Endothelial cell of umbilical vein (primary cell): ENCODE measurements around the gene ZNF879. TPM values are rescaled to one million over a fixed set of nuclear protein-coding genes. Genes with fewer than 3 reads are reported as not detected.

ENCODE experiments used
- BruUV-seq: library from RNA; stranded (reverse); fragments of 400-500 nt; replicated peaks from 2 replicates; lab custom pipeline; 2021; lab: Mats Ljungman, UMichigan
- CTCF ChIA-PET: fragments of 300-600, 350-600 bp; sonication (Branson Sonifier 250); formaldehyde crosslinking; loops from one replicate; lab custom pipeline; 2021; ENCODE audit warnings: antibody characterized with exemption, inconsistent platforms; lab: Charles Lee
- POLR2A ChIA-PET: fragments of 300-600, 350-600 bp; sonication (Branson Sonifier 250); formaldehyde crosslinking; loops from one replicate; lab custom pipeline; 2021; ENCODE audit warnings: antibody characterized with exemption, inconsistent platforms; lab: Charles Lee
- DNase-seq: peaks from one replicate; pipeline ENCODE4 v3.0.0-alpha.2; 2011; ENCODE audit warnings: low read depth, low spot score
- FAIRE-seq: peaks from 2 replicates; lab custom pipeline; 2011; peaks lifted over from hg19 to GRCh38; lab: Jason Lieb, UNC
- H2AFZ ChIP-seq: 2 replicates; pipeline ENCODE4 v1.6.0; 2012; ENCODE audit warnings: low read depth, low read length, control low read depth, inconsistent platforms
- H3K27ac ChIP-seq: 2 replicates; pipeline ENCODE4 v1.5.1; 2011; ENCODE audit warnings: low read depth, mild to moderate bottlenecking, control low read depth, low read length, moderate library complexity; ENCODE audit not compliant: insufficient read depth
- H3K27me3 ChIP-seq, 2 experiments: 2 replicates each; pipeline versions ENCODE4 v1.6.0 to v1.6.1; 2011; ENCODE audit warnings: low read length in 2 of 2, mixed read lengths in 1 of 2; ENCODE audit not compliant: control insufficient read depth in 2 of 2, insufficient read depth in 2 of 2
- H3K36me3 ChIP-seq, 2 experiments: 2 replicates in 1 of 2; 3 replicates in 1 of 2; pipeline ENCODE4 v1.5.1; 2011; ENCODE audit warnings: low read length in 2 of 2, mild to moderate bottlenecking in 1 of 2, moderate library complexity in 1 of 2; ENCODE audit not compliant: control insufficient read depth in 2 of 2, insufficient read depth in 2 of 2; ENCODE audit errors: extremely low read depth in 1 of 2
- H3K4me1 ChIP-seq: 3 replicates; pipeline ENCODE4 v1.5.1; 2011; ENCODE audit warnings: mild to moderate bottlenecking, low read length; ENCODE audit not compliant: control insufficient read depth, insufficient read depth; ENCODE audit errors: extremely low read depth
- H3K4me2 ChIP-seq: 2 replicates; pipeline ENCODE4 v1.6.1; 2011; ENCODE audit warnings: low read length, control low read depth, mixed read lengths; ENCODE audit not compliant: insufficient read depth
- H3K4me3 ChIP-seq, 3 experiments: fragments of 200-600 bp in 1 of 3; sonication (generic), shearing (Covaris generic) in 1 of 3; replicated peaks in 1 of 3; 2 replicates each; pipeline ENCODE4 v1.5.1; 2011 to 2016; ENCODE audit warnings: control low read depth in 3 of 3, low read length in 3 of 3, mild to moderate bottlenecking in 2 of 3, inconsistent platforms in 1 of 3, low read depth in 1 of 3, moderate library complexity in 1 of 3; ENCODE audit not compliant: insufficient read depth in 1 of 3
- H3K79me2 ChIP-seq: 2 replicates; pipeline ENCODE4 v1.6.0; 2012; ENCODE audit warnings: low read length, inconsistent platforms; ENCODE audit not compliant: control insufficient read depth, insufficient read depth
- H3K9ac ChIP-seq: replicated peaks from 2 replicates; pipeline ENCODE3; 2011; ENCODE audit warnings: low read length, control low read depth; ENCODE audit not compliant: insufficient read depth; ENCODE audit errors: extremely low read depth
- H3K9me1 ChIP-seq: replicated peaks from 3 replicates; pipeline ENCODE4 v1.6.0; 2011; ENCODE audit warnings: mild to moderate bottlenecking, low read length; ENCODE audit not compliant: control insufficient read depth, insufficient read depth; ENCODE audit errors: extremely low read depth
- H3K9me3 ChIP-seq: replicated peaks from 2 replicates; pipeline ENCODE4 v1.5.1; 2012; ENCODE audit warnings: low read length, inconsistent platforms; ENCODE audit not compliant: control insufficient read depth, insufficient read depth
- H4K20me1 ChIP-seq: replicated peaks from 2 replicates; pipeline ENCODE3; 2011; ENCODE audit warnings: mild to moderate bottlenecking, low read length; ENCODE audit not compliant: control insufficient read depth, insufficient read depth; ENCODE audit errors: extremely low read depth
- EZH2 ChIP-seq: IDR thresholded peaks from 2 replicates; pipeline ENCODE4 v1.6.1; 2012; ENCODE audit warnings: borderline replicate concordance, low read depth, mild to moderate bottlenecking, moderate library complexity, low read length, inconsistent platforms; ENCODE audit not compliant: severe bottlenecking
- FOS ChIP-seq: IDR thresholded peaks from 2 replicates; pipeline ENCODE4 v1.6.1; 2011; ENCODE audit warnings: mild to moderate bottlenecking, low read length, moderate library complexity, borderline replicate concordance; ENCODE audit not compliant: insufficient read depth
- GATA2 ChIP-seq: IDR thresholded peaks from 2 replicates; pipeline ENCODE4 v1.7.0; 2011; ENCODE audit warnings: low read depth, mild to moderate bottlenecking, moderate library complexity, mixed read lengths, low read length; ENCODE audit not compliant: insufficient read length, insufficient read depth
- JUN ChIP-seq: IDR thresholded peaks from 2 replicates; pipeline ENCODE4 v1.6.1; 2011; ENCODE audit warnings: borderline replicate concordance, low read depth; ENCODE audit not compliant: insufficient read length, insufficient read depth
- MYC ChIP-seq: IDR thresholded peaks from one replicate; pipeline ENCODE4 v1.6.1; 2011; ENCODE audit warnings: mild to moderate bottlenecking, low read depth, low read length
- POLR2A ChIP-seq: IDR thresholded peaks from 2 replicates; pipeline ENCODE4 v1.6.1; 2012; ENCODE audit warnings: low read depth, mild to moderate bottlenecking, control low read depth, low read length
- POLR2AphosphoS5 ChIP-seq: IDR thresholded peaks from 2 replicates; pipeline ENCODE4 v1.6.1; 2012; ENCODE audit warnings: low read depth, mild to moderate bottlenecking, control low read depth, low read length, moderate library complexity; ENCODE audit not compliant: insufficient read depth
- dilution Hi-C: fragments of 300-500 bp; cut with MboI; formaldehyde crosslinking; loops from one replicate; pipeline ENCODE4 v1.15.0; 2019; ENCODE audit warnings: low sequenced_read_pairs; ENCODE audit not compliant: extremely low pct_ligation_motif_present
- intact Hi-C: fragments of 100-400 bp; cut with micrococcal nuclease; formaldehyde crosslinking; loops from one replicate; pipeline ENCODE4 v1.10.0; 2022
- polyA plus RNA-seq, 4 experiments: library from polyadenylated mRNA; depleted of rRNA in 3 of 4; stranded (reverse) in 3 of 4; unstranded in 1 of 4; fragments of >200 nt; gene quantifications; 2 replicates each; pipeline versions ENCODE4 v1.2.1 to v1.2.3, GENCODE V29; 2011 to 2012; ENCODE audit warnings: missing spikeins in 1 of 4
- total RNA-seq: library from RNA; stranded (reverse); gene quantifications from 2 replicates; pipeline ENCODE4 v1.2.3, GENCODE V29; 2021
- TF ChIP-seq, protein P1 (sequence below): IDR thresholded peaks from 2 replicates; pipeline ENCODE4 v1.6.1; 2011; ENCODE audit not compliant: insufficient read depth, insufficient read length
- TF ChIP-seq, protein P2 (sequence below), 2 donors: IDR thresholded peaks; 1 replicate in 1 of 2; 2 replicates in 1 of 2; pipeline ENCODE4 v1.5.1; 2011; ENCODE audit warnings: low read length in 2 of 2, mild to moderate bottlenecking in 2 of 2, moderate library complexity in 2 of 2, control low read depth in 1 of 2, inconsistent platforms in 1 of 2, low read depth in 1 of 2; ENCODE audit not compliant: insufficient read depth in 1 of 2; ENCODE audit errors: extremely low read depth in 1 of 2

ZNF879 gene
- total and polyA plus RNA-seq, 2 donors (not counting 3 experiments of a cell fraction or from before 2014, with no cell fraction given) = 2.4 to 2.7 TPM

DNA sequence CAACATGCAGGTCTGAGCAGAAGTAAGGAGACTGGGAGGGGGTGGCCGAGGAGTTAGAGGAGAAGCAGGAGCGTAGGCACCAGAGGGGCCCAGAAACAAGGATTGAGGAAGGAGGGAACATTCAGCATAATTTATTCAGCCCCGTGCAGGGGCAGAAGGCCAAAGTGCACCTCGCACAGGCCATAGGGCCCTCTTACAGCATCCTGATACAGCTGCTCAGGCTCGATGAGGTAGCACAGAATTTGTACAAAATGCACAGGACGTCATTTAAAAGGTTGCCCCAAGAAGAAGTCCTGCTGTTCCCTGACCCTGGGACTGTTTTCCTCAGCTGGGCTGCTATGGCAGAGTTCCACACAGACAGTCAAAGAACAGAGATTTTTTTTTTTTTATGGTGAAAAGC is 26.4 kb upstream of the ZNF879 start:
- TF ChIP-seq POLR2AphosphoS5 (no peak), MYC (no peak), JUN (no peak), FOS (no peak), GATA2 (no peak), POLR2A (no peak), EZH2 (no peak)
- TF ChIP-seq, protein P1, sequence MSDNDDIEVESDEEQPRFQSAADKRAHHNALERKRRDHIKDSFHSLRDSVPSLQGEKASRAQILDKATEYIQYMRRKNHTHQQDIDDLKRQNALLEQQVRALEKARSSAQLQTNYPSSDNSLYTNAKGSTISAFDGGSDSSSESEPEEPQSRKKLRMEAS = no peak
- TF ChIP-seq, protein P2, sequence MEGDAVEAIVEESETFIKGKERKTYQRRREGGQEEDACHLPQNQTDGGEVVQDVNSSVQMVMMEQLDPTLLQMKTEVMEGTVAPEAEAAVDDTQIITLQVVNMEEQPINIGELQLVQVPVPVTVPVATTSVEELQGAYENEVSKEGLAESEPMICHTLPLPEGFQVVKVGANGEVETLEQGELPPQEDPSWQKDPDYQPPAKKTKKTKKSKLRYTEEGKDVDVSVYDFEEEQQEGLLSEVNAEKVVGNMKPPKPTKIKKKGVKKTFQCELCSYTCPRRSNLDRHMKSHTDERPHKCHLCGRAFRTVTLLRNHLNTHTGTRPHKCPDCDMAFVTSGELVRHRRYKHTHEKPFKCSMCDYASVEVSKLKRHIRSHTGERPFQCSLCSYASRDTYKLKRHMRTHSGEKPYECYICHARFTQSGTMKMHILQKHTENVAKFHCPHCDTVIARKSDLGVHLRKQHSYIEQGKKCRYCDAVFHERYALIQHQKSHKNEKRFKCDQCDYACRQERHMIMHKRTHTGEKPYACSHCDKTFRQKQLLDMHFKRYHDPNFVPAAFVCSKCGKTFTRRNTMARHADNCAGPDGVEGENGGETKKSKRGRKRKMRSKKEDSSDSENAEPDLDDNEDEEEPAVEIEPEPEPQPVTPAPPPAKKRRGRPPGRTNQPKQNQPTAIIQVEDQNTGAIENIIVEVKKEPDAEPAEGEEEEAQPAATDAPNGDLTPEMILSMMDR (IDR thresholded peaks at IDR 0.05; ENCODE audit: extremely low read depth in 1 of 2, insufficient read depth in 1 of 2, low read depth in 1 of 2, low read length in 2 of 2) = no peak
- H3K36me3 ChIP-seq = no peaks in the 10 kb centered on the region

More for the DNA sequence above, 26.4 kb upstream of the ZNF879 start:
- DNase-seq = no peak
- POLR2A ChIA-PET = no interaction called here
- H2AFZ ChIP-seq = no peak overlapping the region
- dilution Hi-C loops = no loop called here
- H3K79me2 ChIP-seq = no peaks in the 10 kb centered on the region
- FAIRE-seq = no peak
- no peaks in the 10 kb centered on the region for H3K9me3 ChIP-seq
- no peak overlapping the region for H3K27ac ChIP-seq
- BruUV-seq = no TSS peak
- H3K27me3 ChIP-seq = no peaks in the 10 kb centered on the region
- H4K20me1 ChIP-seq = no peaks in the 10 kb centered on the region
- intact Hi-C loops = no loop called here
- no peak overlapping the region for H3K4me2 ChIP-seq
- no peak overlapping the region for H3K4me3 ChIP-seq
- CTCF ChIA-PET = no interaction called here
- H3K9ac ChIP-seq = no peak overlapping the region
- no peaks in the 10 kb centered on the region for H3K9me1 ChIP-seq
- no peaks in the 10 kb centered on the region for H3K4me1 ChIP-seq
